ENCODE data around the gene ATAD2B.

The ATAD2B gene

DNA sequence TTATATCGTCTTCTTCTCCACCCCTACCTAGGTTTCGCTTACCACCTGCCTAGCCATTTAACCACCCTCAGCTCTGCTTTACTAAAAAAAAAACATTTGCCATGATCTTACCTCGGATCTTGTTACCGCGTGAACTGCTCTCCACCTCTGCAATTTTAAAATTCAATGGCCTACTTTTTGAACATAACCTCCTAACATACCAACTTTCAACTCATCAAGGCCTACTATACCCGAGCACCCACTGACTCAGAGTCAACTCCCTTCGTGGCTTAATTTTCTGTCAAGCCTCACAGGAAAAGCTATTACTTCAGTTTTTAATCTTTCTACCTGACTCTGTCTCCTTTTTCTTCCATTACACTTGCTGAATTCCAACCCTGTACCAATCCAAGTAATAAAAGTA is 55.7 kb downstream of the ATAD2B start:
- TF ChIP-seq MYC (IDR thresholded peaks at IDR 0.05; ENCODE audit: low read depth, low read length) (no peak), POLR2A (IDR thresholded peaks at IDR 0.05; ENCODE audit: extremely low read depth, insufficient read length) (no peak)
- TF ChIP-seq, protein P1, sequence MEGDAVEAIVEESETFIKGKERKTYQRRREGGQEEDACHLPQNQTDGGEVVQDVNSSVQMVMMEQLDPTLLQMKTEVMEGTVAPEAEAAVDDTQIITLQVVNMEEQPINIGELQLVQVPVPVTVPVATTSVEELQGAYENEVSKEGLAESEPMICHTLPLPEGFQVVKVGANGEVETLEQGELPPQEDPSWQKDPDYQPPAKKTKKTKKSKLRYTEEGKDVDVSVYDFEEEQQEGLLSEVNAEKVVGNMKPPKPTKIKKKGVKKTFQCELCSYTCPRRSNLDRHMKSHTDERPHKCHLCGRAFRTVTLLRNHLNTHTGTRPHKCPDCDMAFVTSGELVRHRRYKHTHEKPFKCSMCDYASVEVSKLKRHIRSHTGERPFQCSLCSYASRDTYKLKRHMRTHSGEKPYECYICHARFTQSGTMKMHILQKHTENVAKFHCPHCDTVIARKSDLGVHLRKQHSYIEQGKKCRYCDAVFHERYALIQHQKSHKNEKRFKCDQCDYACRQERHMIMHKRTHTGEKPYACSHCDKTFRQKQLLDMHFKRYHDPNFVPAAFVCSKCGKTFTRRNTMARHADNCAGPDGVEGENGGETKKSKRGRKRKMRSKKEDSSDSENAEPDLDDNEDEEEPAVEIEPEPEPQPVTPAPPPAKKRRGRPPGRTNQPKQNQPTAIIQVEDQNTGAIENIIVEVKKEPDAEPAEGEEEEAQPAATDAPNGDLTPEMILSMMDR (IDR thresholded peaks at IDR 0.05; ENCODE audit: low read depth, low read length), result no peak
- TF ChIP-seq, protein P2, sequence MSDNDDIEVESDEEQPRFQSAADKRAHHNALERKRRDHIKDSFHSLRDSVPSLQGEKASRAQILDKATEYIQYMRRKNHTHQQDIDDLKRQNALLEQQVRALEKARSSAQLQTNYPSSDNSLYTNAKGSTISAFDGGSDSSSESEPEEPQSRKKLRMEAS (IDR thresholded peaks at IDR 0.05; ENCODE audit: low read depth, low read length), result no peak
- H3K4me3 ChIP-seq (ENCODE audit: low read depth, low read length), result no peak overlapping the region
- DNase-seq (ENCODE audit: low read depth), result no peak

DNA sequence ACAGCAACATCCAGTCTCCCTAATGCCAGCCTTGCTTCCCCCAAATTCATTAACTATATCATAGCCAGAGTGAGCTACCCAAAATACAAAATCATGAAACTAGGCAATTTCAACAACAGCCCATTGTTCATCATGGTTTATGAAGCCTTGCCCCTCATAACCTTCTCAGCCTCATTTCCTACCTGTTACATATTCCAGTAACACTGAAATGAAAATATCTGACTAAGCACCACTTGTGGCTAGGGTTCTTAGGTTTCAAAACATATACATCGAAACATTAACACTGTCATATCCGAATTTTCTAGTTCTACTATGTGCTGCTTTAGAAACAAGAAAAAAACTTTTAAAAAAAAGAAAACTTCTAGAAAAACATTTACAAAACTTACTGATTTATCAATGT is 59.5 kb downstream of the ATAD2B start:
- H3K4me3 ChIP-seq (ENCODE audit: low read depth, low read length), result no peak overlapping the region
- no peak for DNase-seq (ENCODE audit: low read depth)
- no peak for TF ChIP-seq MYC (IDR thresholded peaks at IDR 0.05; ENCODE audit: low read depth, low read length)
- TF ChIP-seq, protein P1 (IDR thresholded peaks at IDR 0.05; ENCODE audit: low read depth, low read length), result no peak

DNA sequence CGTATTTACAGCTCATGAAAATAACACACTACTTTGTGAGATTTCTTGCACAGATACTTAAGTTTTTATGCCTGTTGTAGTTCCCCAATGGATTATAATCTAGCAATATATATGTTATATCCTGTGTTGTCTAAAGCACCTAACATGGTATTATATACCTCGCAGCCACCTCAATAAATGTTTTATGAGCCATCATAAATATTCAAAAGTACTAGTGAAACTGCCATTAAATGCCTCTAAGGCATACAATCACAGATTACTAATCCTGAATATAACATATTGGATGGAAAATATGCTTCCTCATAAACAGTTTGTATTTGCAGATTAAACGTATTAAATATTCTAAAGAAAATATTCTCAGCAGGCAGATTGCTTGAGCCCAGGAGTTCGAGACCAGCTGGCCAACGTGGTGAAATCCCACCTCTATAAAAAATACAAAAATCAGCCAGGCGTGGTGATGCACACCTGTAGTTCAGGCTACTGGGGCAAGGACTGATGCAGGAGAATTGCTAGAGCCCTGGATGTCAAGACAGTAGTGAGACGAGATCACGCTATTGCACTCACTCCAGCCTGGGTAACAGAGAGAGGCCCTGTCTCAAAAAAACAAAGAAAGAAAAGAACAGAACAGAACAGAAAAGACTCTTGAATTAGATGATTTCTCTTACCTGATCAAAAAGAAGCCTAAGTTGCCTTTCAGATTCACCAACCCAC is 64.1 kb downstream of the ATAD2B start:
- no peak for DNase-seq (ENCODE audit: low read depth)
- TF ChIP-seq, protein P1 (IDR thresholded peaks at IDR 0.05; ENCODE audit: low read depth, low read length), result no peak
- TF ChIP-seq, protein P2 (IDR thresholded peaks at IDR 0.05; ENCODE audit: low read depth, low read length), result no peak
- no peak for TF ChIP-seq POLR2A (IDR thresholded peaks at IDR 0.05; ENCODE audit: extremely low read depth, insufficient read length)
- TF ChIP-seq MYC (IDR thresholded peaks at IDR 0.05; ENCODE audit: low read depth, low read length), result no peak
- H3K4me3 ChIP-seq (ENCODE audit: low read depth, low read length), result no peak overlapping the region

DNA sequence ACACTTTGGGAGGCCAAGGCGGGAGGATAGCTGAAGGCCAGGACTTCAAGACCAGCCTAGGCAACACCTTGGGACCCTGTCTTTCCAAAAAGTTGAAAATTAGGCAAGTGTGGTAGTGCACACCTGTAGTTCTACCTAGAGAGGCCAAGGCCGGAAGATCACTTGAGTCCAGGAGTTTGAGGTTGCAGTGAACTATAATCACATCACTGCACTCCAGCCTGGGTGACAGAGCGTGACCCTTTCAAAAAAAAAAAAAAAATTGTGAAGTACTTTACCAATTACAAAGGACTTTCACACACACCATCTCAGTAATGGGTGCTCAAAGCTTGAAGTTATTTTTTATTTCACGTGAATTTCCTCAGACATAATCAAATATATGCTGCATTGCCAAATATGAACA is 65.0 kb downstream of the ATAD2B start:
- H3K4me3 ChIP-seq (ENCODE audit: low read depth, low read length), result no peak overlapping the region
- DNase-seq (ENCODE audit: low read depth), result no peak
- TF ChIP-seq MYC (IDR thresholded peaks at IDR 0.05; ENCODE audit: low read depth, low read length), result no peak
- TF ChIP-seq, protein P2 (IDR thresholded peaks at IDR 0.05; ENCODE audit: low read depth, low read length), result no peak
- TF ChIP-seq POLR2A (IDR thresholded peaks at IDR 0.05; ENCODE audit: extremely low read depth, insufficient read length), result no peak
- TF ChIP-seq, protein P1 (IDR thresholded peaks at IDR 0.05; ENCODE audit: low read depth, low read length), result no peak

DNA sequence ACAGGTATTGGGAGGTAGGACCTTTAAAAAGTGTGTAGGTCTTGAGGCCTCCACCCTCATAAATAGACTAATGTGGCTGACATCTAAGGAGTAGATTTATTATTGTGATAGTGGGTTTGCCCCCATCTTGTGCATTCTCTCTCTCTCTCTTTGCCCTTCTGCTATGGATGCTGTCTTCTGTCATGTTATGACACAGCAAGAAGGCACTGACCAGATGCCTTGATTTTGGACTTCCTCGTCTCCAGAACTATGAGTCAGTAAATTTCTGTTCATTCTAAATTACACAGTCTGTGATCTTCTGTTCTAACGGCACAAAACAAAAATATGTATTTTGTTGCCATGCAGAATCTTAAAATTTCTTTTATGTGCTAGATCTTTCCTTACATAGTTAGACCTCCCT is 66.9 kb downstream of the ATAD2B start:
- no peak for DNase-seq (ENCODE audit: low read depth)
- no peak overlapping the region for H3K4me3 ChIP-seq (ENCODE audit: low read depth, low read length)
- TF ChIP-seq, protein P2 (IDR thresholded peaks at IDR 0.05; ENCODE audit: low read depth, low read length), result no peak
- TF ChIP-seq, protein P1 (IDR thresholded peaks at IDR 0.05; ENCODE audit: low read depth, low read length), result no peak
- TF ChIP-seq POLR2A (IDR thresholded peaks at IDR 0.05; ENCODE audit: extremely low read depth, insufficient read length) (no peak), MYC (IDR thresholded peaks at IDR 0.05; ENCODE audit: low read depth, low read length) (no peak)

DNA sequence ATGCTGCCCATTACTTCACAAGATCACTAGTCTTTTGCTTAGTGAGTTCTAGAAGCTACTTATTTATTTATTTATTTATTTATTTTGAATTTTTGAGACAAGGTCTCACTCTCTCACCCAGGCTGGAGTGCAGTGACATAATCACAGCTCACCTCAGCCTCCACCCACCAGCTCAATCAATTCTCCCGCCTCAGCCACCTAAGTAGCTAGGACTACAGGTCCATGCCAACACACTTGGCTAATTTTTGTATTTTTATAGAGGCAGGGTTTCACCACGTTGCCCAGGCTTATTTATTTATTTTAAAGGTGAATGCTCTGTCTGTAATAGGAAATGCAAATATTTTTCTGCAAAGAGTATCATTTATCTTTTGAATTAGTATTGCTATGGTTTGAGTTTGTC is 67.7 kb downstream of the ATAD2B start:
- TF ChIP-seq, protein P1 (IDR thresholded peaks at IDR 0.05; ENCODE audit: low read depth, low read length), result no peak
- TF ChIP-seq, protein P2 (IDR thresholded peaks at IDR 0.05; ENCODE audit: low read depth, low read length), result no peak
- TF ChIP-seq POLR2A (IDR thresholded peaks at IDR 0.05; ENCODE audit: extremely low read depth, insufficient read length) (no peak), MYC (IDR thresholded peaks at IDR 0.05; ENCODE audit: low read depth, low read length) (no peak)
- H3K4me3 ChIP-seq (ENCODE audit: low read depth, low read length), result no peak overlapping the region
- no peak for DNase-seq (ENCODE audit: low read depth)

All from NB4 (cell line).